ENCODE measurements around the gene PAEP. TPM values are rescaled to one million over a fixed set of nuclear protein-coding genes. Genes with fewer than 3 reads are reported as not detected.

The PAEP gene
- total and polyA plus RNA-seq, 4 donors = not detected

DNA sequence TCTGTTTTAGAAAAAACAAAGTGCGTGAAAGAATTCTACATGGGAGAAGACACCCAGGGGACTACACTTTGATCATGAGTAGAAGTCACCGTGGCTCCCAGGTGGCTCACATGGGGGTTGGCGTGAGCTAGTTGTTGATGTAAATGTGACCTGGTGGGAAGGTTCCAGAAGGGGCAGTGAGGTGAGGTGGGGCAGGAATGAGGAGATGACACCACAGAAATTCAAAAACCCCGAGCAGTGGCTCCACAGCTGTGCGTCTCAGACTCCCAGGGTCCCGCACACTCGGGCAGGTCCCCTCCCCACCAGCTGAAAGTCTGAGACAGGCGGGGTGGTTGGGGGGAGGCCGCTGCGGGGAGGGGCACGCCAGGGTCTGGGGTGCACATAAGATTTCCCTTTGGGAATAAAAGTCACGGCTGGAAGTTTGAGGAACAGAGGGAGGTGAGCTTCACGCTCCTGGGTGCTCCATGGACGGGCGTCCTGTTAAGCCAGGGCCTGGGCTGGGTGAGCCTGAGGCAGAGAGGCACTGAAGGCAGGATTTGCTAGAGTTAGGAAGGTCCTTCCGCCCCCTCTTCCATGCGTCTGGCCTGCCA lies 47.9 kb downstream of the PAEP start:
- Histone ChIP-seq H3K9me3 (ENCODE audit: control insufficient read depth in 4 of 4, low read length in 3 of 4) (no peaks in the 10 kb centered on the region), H3K27ac (ENCODE audit: low read depth in 1 of 2, low read length in 2 of 2) (no peak overlapping the region), H3K4me1 (ENCODE audit: control insufficient read depth in 4 of 4, insufficient read depth in 4 of 4, low read length in 3 of 4) (no peaks in the 10 kb centered on the region), H3K9ac (ENCODE audit: low read depth in 1 of 2, low read length in 2 of 2) (no peak overlapping the region), H3K27me3 (ENCODE audit: control insufficient read depth in 4 of 4, insufficient read depth in 4 of 4, low read length in 3 of 4) (peaks cover 0 to 3% (median 0%) of the 10 kb centered on the region in 4 donors), H3K4me3 (ENCODE audit: low read depth in 1 of 3, low read length in 3 of 3) (no peak overlapping the region), H3K36me3 (ENCODE audit: control insufficient read depth in 4 of 4, insufficient read depth in 3 of 4, low read depth in 1 of 4, low read length in 3 of 4) (no peaks in the 10 kb centered on the region)
- TF ChIP-seq EGR1 (IDR thresholded peaks at IDR 0.05; ENCODE audit: low read depth in 2 of 2) (no peak), FOXA2 (IDR thresholded peaks at IDR 0.05) (no peak)
- TF ChIP-seq, protein P1, sequence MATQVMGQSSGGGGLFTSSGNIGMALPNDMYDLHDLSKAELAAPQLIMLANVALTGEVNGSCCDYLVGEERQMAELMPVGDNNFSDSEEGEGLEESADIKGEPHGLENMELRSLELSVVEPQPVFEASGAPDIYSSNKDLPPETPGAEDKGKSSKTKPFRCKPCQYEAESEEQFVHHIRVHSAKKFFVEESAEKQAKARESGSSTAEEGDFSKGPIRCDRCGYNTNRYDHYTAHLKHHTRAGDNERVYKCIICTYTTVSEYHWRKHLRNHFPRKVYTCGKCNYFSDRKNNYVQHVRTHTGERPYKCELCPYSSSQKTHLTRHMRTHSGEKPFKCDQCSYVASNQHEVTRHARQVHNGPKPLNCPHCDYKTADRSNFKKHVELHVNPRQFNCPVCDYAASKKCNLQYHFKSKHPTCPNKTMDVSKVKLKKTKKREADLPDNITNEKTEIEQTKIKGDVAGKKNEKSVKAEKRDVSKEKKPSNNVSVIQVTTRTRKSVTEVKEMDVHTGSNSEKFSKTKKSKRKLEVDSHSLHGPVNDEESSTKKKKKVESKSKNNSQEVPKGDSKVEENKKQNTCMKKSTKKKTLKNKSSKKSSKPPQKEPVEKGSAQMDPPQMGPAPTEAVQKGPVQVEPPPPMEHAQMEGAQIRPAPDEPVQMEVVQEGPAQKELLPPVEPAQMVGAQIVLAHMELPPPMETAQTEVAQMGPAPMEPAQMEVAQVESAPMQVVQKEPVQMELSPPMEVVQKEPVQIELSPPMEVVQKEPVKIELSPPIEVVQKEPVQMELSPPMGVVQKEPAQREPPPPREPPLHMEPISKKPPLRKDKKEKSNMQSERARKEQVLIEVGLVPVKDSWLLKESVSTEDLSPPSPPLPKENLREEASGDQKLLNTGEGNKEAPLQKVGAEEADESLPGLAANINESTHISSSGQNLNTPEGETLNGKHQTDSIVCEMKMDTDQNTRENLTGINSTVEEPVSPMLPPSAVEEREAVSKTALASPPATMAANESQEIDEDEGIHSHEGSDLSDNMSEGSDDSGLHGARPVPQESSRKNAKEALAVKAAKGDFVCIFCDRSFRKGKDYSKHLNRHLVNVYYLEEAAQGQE (IDR thresholded peaks at IDR 0.05) = no peak
- TF ChIP-seq, protein P2, sequence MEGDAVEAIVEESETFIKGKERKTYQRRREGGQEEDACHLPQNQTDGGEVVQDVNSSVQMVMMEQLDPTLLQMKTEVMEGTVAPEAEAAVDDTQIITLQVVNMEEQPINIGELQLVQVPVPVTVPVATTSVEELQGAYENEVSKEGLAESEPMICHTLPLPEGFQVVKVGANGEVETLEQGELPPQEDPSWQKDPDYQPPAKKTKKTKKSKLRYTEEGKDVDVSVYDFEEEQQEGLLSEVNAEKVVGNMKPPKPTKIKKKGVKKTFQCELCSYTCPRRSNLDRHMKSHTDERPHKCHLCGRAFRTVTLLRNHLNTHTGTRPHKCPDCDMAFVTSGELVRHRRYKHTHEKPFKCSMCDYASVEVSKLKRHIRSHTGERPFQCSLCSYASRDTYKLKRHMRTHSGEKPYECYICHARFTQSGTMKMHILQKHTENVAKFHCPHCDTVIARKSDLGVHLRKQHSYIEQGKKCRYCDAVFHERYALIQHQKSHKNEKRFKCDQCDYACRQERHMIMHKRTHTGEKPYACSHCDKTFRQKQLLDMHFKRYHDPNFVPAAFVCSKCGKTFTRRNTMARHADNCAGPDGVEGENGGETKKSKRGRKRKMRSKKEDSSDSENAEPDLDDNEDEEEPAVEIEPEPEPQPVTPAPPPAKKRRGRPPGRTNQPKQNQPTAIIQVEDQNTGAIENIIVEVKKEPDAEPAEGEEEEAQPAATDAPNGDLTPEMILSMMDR (IDR thresholded peaks at IDR 0.05; ENCODE audit: low read depth, low read length, missing input control) = no peak
- WGBS = 84% methylated on average over 17 of the region's 17 CpGs
- DNase-seq (ENCODE audit: low spot score) = no peak

DNA sequence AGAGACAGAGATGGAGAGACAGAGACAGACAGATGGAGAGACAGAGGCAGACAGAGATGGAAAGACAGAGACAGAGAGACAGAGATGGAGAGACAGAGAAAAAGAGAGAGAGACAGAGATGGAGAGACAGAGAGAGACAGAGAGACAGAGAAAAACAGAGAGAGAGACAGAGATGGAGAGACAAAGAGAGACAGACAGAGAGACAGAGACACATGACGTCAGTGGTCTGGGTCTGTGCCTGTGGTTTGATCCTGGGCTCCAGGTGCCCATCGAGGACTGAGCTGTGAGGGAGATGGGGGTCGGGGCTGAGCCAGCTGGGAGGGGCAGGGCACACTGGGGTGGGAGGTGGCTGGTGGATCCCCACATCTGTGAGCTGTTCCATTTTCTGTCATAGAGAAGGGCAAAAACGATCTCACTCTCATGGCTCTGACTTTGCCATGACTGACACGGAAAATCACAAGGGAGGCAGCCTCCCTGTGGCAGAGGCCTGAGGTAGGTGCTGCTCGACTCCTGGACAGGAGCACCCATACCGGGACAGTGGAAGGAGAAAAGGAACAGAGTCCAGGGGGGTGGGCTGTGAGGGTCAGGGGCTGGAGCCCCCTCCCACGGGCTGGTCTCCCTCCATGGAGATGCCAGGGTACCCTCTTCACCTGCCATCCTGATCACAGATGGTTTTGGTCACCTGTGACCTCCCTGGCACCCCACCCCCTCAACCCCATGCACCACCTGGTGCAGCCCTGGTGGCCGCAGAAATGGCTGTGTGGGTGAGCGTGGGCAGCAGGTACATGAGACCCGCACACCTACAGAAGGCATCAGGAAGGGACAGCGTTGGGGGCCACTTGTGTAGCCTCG lies 49.0 kb downstream of the PAEP start:
- TF ChIP-seq HNF4A (conservative IDR thresholded peaks at IDR 0.05) (no peak), TAF1 (conservative IDR thresholded peaks at IDR 0.05) (no peak), NR2F2 (IDR thresholded peaks at IDR 0.05) (no peak), FOXA2 (IDR thresholded peaks at IDR 0.05) (no peak), FOXA1 (IDR thresholded peaks at IDR 0.05) (no peak), SP1 (IDR thresholded peaks at IDR 0.05) (no peak)
- TF ChIP-seq, protein P3, sequence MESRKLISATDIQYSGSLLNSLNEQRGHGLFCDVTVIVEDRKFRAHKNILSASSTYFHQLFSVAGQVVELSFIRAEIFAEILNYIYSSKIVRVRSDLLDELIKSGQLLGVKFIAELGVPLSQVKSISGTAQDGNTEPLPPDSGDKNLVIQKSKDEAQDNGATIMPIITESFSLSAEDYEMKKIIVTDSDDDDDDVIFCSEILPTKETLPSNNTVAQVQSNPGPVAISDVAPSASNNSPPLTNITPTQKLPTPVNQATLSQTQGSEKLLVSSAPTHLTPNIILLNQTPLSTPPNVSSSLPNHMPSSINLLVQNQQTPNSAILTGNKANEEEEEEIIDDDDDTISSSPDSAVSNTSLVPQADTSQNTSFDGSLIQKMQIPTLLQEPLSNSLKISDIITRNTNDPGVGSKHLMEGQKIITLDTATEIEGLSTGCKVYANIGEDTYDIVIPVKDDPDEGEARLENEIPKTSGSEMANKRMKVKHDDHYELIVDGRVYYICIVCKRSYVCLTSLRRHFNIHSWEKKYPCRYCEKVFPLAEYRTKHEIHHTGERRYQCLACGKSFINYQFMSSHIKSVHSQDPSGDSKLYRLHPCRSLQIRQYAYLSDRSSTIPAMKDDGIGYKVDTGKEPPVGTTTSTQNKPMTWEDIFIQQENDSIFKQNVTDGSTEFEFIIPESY (IDR thresholded peaks at IDR 0.05) = no peak
- Histone ChIP-seq H3K27me3 (ENCODE audit: control insufficient read depth in 4 of 4, insufficient read depth in 4 of 4, low read length in 3 of 4) (peaks cover 0 to 3% (median 0%) of the 10 kb centered on the region in 4 donors), H3K4me3 (ENCODE audit: low read depth in 1 of 3, low read length in 3 of 3) (no peak overlapping the region), H3K36me3 (ENCODE audit: control insufficient read depth in 4 of 4, insufficient read depth in 3 of 4, low read depth in 1 of 4, low read length in 3 of 4) (no peaks in the 10 kb centered on the region), H3K4me1 (ENCODE audit: control insufficient read depth in 4 of 4, insufficient read depth in 4 of 4, low read length in 3 of 4) (no peaks in the 10 kb centered on the region), H3K27ac (ENCODE audit: low read depth in 1 of 2, low read length in 2 of 2) (no peak overlapping the region), H3K9ac (ENCODE audit: low read depth in 1 of 2, low read length in 2 of 2) (no peak overlapping the region), H3K9me3 (ENCODE audit: control insufficient read depth in 4 of 4, low read length in 3 of 4) (no peaks in the 10 kb centered on the region)
- WGBS = 81% methylated on average over 13 of the region's 13 CpGs
- no peak for DNase-seq (ENCODE audit: low spot score)
